ENCODE measurements around the gene ENG. TPM values are rescaled to one million over a fixed set of nuclear protein-coding genes. Genes with fewer than 3 reads are reported as not detected.
A peak's percentile ranks its signal among the peaks of the same experiment; 100 is the strongest.

ENG gene
- polyA plus RNA-seq, 3 donors: 15.7 to 26.0 (median 17.9) TPM

DNA sequence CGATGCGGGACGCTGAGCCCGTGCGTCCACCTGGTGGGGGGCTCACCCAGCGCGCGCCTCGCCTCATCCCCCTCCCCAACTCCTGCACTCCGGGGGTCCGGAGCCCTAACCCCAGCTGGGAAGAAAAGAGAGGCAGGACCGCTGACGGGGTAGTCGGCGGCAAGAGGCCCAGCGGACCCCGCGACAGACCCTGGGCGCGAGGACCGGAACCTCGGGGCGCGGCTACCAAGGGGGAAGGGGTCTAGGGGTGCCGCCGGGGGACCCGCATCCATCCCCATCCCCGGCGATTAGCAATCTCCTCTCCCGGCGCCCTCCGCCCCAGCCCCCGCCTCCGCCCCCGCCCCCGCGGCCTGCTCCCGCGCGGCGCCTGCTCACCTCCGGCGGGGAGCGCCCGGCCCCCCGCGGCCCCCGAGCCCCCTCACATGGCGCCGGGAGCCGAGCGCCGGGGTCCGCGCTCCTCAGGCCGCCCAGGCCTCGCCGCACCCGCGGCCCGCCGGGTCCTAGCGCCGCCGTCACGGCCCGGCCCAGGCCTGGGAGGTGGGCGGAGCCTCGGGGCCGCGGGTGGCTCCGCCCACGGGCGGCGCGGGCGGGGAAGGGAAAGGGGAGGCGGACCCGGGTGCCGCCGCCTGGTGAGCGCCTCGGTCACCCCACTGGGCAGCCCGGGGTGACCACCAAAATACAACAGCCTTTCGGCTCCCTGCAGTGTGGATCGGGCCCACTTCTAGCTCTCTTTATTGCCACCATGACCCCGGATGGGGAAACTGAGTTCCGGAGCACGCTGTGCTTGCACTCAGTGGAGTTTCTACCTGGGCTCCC is 44.9 kb upstream of the ENG start, which contains the start of gene ST6GALNAC6:
Gene ST6GALNAC6, minus strand, starts transcription at position 476 of the 816 bp plus-strand sequence. CDS start 1,622 bp downstream, outside the sequence.
- Histone ChIP-seq H3K4me3 (replicated peaks in 1 of 3; ENCODE audit: low read depth in 2 of 3, low read length in 3 of 3) (peak within 1 kb of the TSS; percentile 62 to 84 (median 83)), H4K20me1 (ENCODE audit: insufficient read depth, low read length) (no peaks in the 10 kb centered on the region), H3K79me2 (ENCODE audit: insufficient read depth, low read length) (no peaks in the 10 kb centered on the region), H3K27ac (ENCODE audit: low read depth in 1 of 2, low read length in 2 of 2) (peak within 1 kb of the TSS in 1 of 2 donors; percentile 33), H3K4me2 (replicated peaks; ENCODE audit: extremely low read depth, low read length, poor library complexity, severe bottlenecking) (peak within 1 kb of the TSS; percentile 90), H3K9me3 (replicated peaks in 1 of 2; ENCODE audit: control insufficient read depth in 1 of 2, insufficient read depth in 1 of 2, low read length in 2 of 2) (peaks cover 16% of the 10 kb centered on the region in 2 donors), H3K4me1 (ENCODE audit: control insufficient read depth in 1 of 2, insufficient read depth in 2 of 2, low read length in 2 of 2) (peaks cover 37 to 46% of the 10 kb centered on the region in 2 donors), H3K27me3 (ENCODE audit: control insufficient read depth in 2 of 2, insufficient read depth in 2 of 2, low read length in 2 of 2) (no peaks in the 10 kb centered on the region), H2AFZ (ENCODE audit: insufficient read depth, low read depth, low read length, poor library complexity, severe bottlenecking) (peak within 1 kb of the TSS; percentile 91), H3K9ac (ENCODE audit: insufficient read depth, low read length, poor library complexity, severe bottlenecking) (peak within 1 kb of the TSS; percentile 62), H3K36me3 (replicated peaks in 1 of 2; ENCODE audit: control insufficient read depth in 1 of 2, insufficient read depth in 2 of 2, low read length in 2 of 2) (peaks cover 16 to 21% of the 10 kb centered on the region in 2 donors)
- Mint-ChIP-seq H3K4me1 (peaks cover 32% of the 10 kb centered on the region), H3K9me3 (peaks cover 12 to 19% (median 17%) of the 10 kb centered on the region in 7 donors), H3K27ac (peak within 1 kb of the TSS in 4 of 7 donors; percentile 50 to 81 (median 64)), H3K27me3 (ENCODE audit: low read depth in 3 of 3) (peaks cover 1 to 9% (median 3%) of the 10 kb centered on the region in 3 donors), H3K4me3 (peak within 1 kb of the TSS; percentile 82 to 93), H3K36me3 (peaks cover 18 to 19% of the 10 kb centered on the region in 2 donors)
- intact Hi-C loops (cut with micrococcal nuclease): loop anchor here in 1 of 2 donors (2.0 kb wide), 1 partner anchor 19 kb away; no protein-coding TSS in a partner anchor
- TF ChIP-seq CTCF (IDR thresholded peaks at IDR 0.05): no peak
- under 1% methylated on average over 60 of the region's 89 CpGs for WGBS (ENCODE audit: insufficient coverage)
- DNase-seq: peak; percentile 57 to 66 (median 61)

GRCh38 chr9:127898433-127899127 is 44.1 kb upstream of the ENG start:
- peak overlapping the region; percentile 62 for H3K9ac ChIP-seq (ENCODE audit: insufficient read depth, low read length, poor library complexity, severe bottlenecking)
- H3K4me1 ChIP-seq (ENCODE audit: control insufficient read depth in 1 of 2, insufficient read depth in 2 of 2, low read length in 2 of 2): peaks cover 29 to 39% of the 10 kb centered on the region in 2 donors
- H3K27me3 ChIP-seq (ENCODE audit: control insufficient read depth in 2 of 2, insufficient read depth in 2 of 2, low read length in 2 of 2): no peaks in the 10 kb centered on the region
- H3K4me2 ChIP-seq (replicated peaks; ENCODE audit: extremely low read depth, low read length, poor library complexity, severe bottlenecking): peak overlapping the region; percentile 90
- 38% methylated on average over 24 of the region's 32 CpGs for WGBS (ENCODE audit: insufficient coverage)
- peaks cover 1 to 9% (median 4%) of the 10 kb centered on the region in 3 donors for H3K27me3 Mint-ChIP-seq (ENCODE audit: low read depth in 3 of 3)
- TF ChIP-seq CTCF (IDR thresholded peaks at IDR 0.05): no peak
- peaks cover 24 to 28% of the 10 kb centered on the region in 2 donors for H3K36me3 ChIP-seq (replicated peaks in 1 of 2; ENCODE audit: control insufficient read depth in 1 of 2, insufficient read depth in 2 of 2, low read length in 2 of 2)
- H3K9me3 Mint-ChIP-seq: peaks cover 20 to 26% (median 24%) of the 10 kb centered on the region in 7 donors
- H3K79me2 ChIP-seq (ENCODE audit: insufficient read depth, low read length): no peaks in the 10 kb centered on the region
- DNase-seq: peak in 1 of 3 donors; percentile 16
- intact Hi-C loops (cut with micrococcal nuclease): loop anchor here in 1 of 2 donors (2.0 kb wide), 1 partner anchor 20 kb away; no protein-coding TSS in a partner anchor
- peaks cover 23% of the 10 kb centered on the region in 2 donors for H3K9me3 ChIP-seq (replicated peaks in 1 of 2; ENCODE audit: control insufficient read depth in 1 of 2, insufficient read depth in 1 of 2, low read length in 2 of 2)
- H3K27ac ChIP-seq (ENCODE audit: low read depth in 1 of 2, low read length in 2 of 2): no peak overlapping the region
- peak overlapping the region; percentile 82 to 93 for H3K4me3 Mint-ChIP-seq
- H3K27ac Mint-ChIP-seq: peak overlapping the region in 3 of 7 donors; percentile 50 to 81 (median 69)
- peaks cover 26% of the 10 kb centered on the region in 2 donors for H3K36me3 Mint-ChIP-seq
- no peaks in the 10 kb centered on the region for H4K20me1 ChIP-seq (ENCODE audit: insufficient read depth, low read length)
- peaks cover 25% of the 10 kb centered on the region for H3K4me1 Mint-ChIP-seq
- peak overlapping the region; percentile 62 to 84 (median 83) for H3K4me3 ChIP-seq (replicated peaks in 1 of 3; ENCODE audit: low read depth in 2 of 3, low read length in 3 of 3)
- H2AFZ ChIP-seq (ENCODE audit: insufficient read depth, low read depth, low read length, poor library complexity, severe bottlenecking): peak overlapping the region; percentile 91

Measured in CD14-positive monocyte (primary cell).